GM23338 (cell line): ENCODE data around the gene CENPN. TPM values are rescaled to one million over a fixed set of nuclear protein-coding genes. Genes with fewer than 3 reads are reported as not detected.

Experiments
- ATAC-seq: fragments of 200-7000 bp; cut with Tn5 transposase; 3 replicates; pipeline ENCODE4 v1.9.1; 2020
- DNase-seq: peaks from one replicate; pipeline ENCODE4 v3.0.0-alpha.2; 2015; ENCODE audit warnings: low spot score
- H2AFZ ChIP-seq: fragments of 200-600 bp; sonication (generic); 2 replicates; pipeline ENCODE4 v1.8.0; 2016; ENCODE audit warnings: antibody characterized with exemption, mild to moderate bottlenecking, moderate library complexity
- H3F3A ChIP-seq: fragments of 200-600 bp; sonication (generic); replicated peaks from 2 replicates; pipeline ENCODE4 v1.8.0; 2017; ENCODE audit warnings: antibody characterized with exemption, mixed run types, low read depth
- H3K27ac ChIP-seq: fragments of 200-600 bp; sonication (generic); 2 replicates; pipeline ENCODE4 v1.6.1; 2016; ENCODE audit warnings: low read depth
- H3K27me3 ChIP-seq: fragments of 200-600 bp; sonication (generic); 2 replicates; pipeline ENCODE4 v1.8.0; 2016; ENCODE audit warnings: mild to moderate bottlenecking, mixed run types, moderate library complexity; ENCODE audit not compliant: insufficient read depth
- H3K36me3 ChIP-seq: fragments of 200-600 bp; sonication (generic); 2 replicates; pipeline ENCODE4 v1.8.0; 2016; ENCODE audit warnings: mild to moderate bottlenecking; ENCODE audit not compliant: insufficient read depth
- H3K4me1 ChIP-seq: fragments of 200-600 bp; sonication (generic); 2 replicates; pipeline ENCODE4 v1.8.0; 2016; ENCODE audit warnings: mild to moderate bottlenecking, moderate library complexity; ENCODE audit not compliant: insufficient read depth
- H3K4me2 ChIP-seq: fragments of 200-600 bp; sonication (generic); 2 replicates; pipeline ENCODE4 v1.7.1; 2017; ENCODE audit warnings: mixed run types
- H3K4me3 ChIP-seq: fragments of 200-600 bp; sonication (generic); 2 replicates; pipeline ENCODE4 v1.6.1; 2016; ENCODE audit warnings: mixed run types
- H3K79me2 ChIP-seq: fragments of 200-600 bp; sonication (generic); replicated peaks from 2 replicates; pipeline ENCODE4 v1.8.0; 2017; ENCODE audit warnings: mild to moderate bottlenecking; ENCODE audit not compliant: insufficient read depth
- H3K9me2 ChIP-seq: fragments of 200-600 bp; sonication (generic); 2 replicates; pipeline ENCODE4 v1.8.0; 2017; ENCODE audit not compliant: insufficient read depth
- H4K20me1 ChIP-seq: fragments of 200-600 bp; sonication (generic); replicated peaks from 2 replicates; pipeline ENCODE4 v1.8.0; 2017; ENCODE audit warnings: mild to moderate bottlenecking; ENCODE audit not compliant: insufficient read depth
- H3K27ac Mint-ChIP-seq: 2 replicates; pipeline ENCODE4 v1.8.0; 2020; ENCODE audit warnings: inconsistent platforms, mild to moderate bottlenecking, moderate library complexity, mixed read lengths
- H3K27me3 Mint-ChIP-seq: 3 replicates; pipeline ENCODE4 v1.8.0; 2022; ENCODE audit warnings: low read depth, mild to moderate bottlenecking, moderate library complexity, mixed read lengths, inconsistent platforms; ENCODE audit not compliant: insufficient read depth, poor library complexity
- H3K36me3 Mint-ChIP-seq: 3 replicates; pipeline ENCODE4 v1.8.0; 2021; ENCODE audit warnings: low read depth, mild to moderate bottlenecking, inconsistent platforms, moderate library complexity, mixed read lengths
- H3K4me1 Mint-ChIP-seq: 3 replicates; pipeline ENCODE4 v1.8.0; 2020; ENCODE audit warnings: mild to moderate bottlenecking, inconsistent platforms, mixed read lengths
- H3K4me3 Mint-ChIP-seq: 3 replicates; pipeline ENCODE4 v1.8.0; 2021; ENCODE audit warnings: moderate library complexity, mild to moderate bottlenecking, inconsistent platforms, mixed read lengths
- H3K9me3 Mint-ChIP-seq: 3 replicates; pipeline ENCODE4 v1.8.0; 2020; ENCODE audit warnings: moderate library complexity, mild to moderate bottlenecking, inconsistent platforms, mixed read lengths
- CREB1 ChIP-seq: fragments of 250-450 bp; sonication (Bioruptor Pico); IDR thresholded peaks from 2 replicates; pipeline ENCODE4 v1.5.0; 2020; ENCODE audit warnings: low read depth, mild to moderate bottlenecking, moderate library complexity
- NANOG ChIP-seq: IDR thresholded peaks from 2 replicates; pipeline ENCODE4 v1.6.1; 2016; ENCODE audit warnings: antibody characterized with exemption, borderline replicate concordance
- polyA plus RNA-seq: library from polyadenylated mRNA; unstranded; fragments of >200 nt; fragmentation: Nextera tagmentation; extraction: Ambion mirVana; gene quantifications from 2 replicates; pipeline ENCODE4 v1.2.1, GENCODE V29; 2016
- total RNA-seq: library from RNA; depleted of rRNA; stranded (reverse); fragments of >200 nt; shearing (Covaris generic); gene quantifications from 2 replicates; pipeline ENCODE4 v1.2.3, GENCODE V29; 2014
- TF ChIP-seq, protein P1 (sequence below): fragments of 250-450 bp; sonication (Bioruptor Pico); IDR thresholded peaks from 2 replicates; pipeline ENCODE4 v1.5.0; 2020; ENCODE audit warnings: mild to moderate bottlenecking, moderate library complexity
- TF ChIP-seq, protein P2 (sequence below): IDR thresholded peaks from 2 replicates; pipeline ENCODE4 v1.6.1; 2016; ENCODE audit warnings: antibody characterized with exemption
- TF ChIP-seq, protein P3 (sequence below), 2 experiments: fragments of 200-600 bp in 1 of 2; sonication (generic) in 1 of 2; conservative IDR thresholded peaks; 2 replicates each; pipeline versions ENCODE4 v1.5.1 to v1.6.1; 2016 to 2017; ENCODE audit warnings: antibody characterized with exemption in 2 of 2, low read depth in 2 of 2, mild to moderate bottlenecking in 2 of 2, moderate library complexity in 1 of 2

Gene CENPN
- total and polyA plus RNA-seq, 2 experiments from 2014 or later: 43.6 to 80.8 TPM

DNA sequence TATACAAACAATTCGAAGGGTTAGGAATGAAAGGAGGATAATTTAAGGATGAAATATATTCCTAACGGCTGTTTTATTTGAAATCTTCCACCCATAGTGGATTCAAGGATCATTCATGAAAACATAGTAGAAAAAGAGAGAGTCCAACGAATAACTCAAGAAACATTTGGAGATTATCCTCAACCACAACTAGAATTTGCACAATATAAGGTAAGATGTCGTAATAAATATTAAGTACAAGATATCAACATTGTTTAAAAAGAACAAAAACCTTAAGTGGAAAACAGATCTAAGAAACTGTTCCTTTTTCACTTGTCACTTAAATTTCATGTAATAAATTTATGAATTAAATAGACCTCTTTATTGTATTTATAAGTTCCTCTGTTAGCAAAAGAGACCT, 19.4 kb downstream of the CENPN start (continued):
- TF ChIP-seq, protein P1, sequence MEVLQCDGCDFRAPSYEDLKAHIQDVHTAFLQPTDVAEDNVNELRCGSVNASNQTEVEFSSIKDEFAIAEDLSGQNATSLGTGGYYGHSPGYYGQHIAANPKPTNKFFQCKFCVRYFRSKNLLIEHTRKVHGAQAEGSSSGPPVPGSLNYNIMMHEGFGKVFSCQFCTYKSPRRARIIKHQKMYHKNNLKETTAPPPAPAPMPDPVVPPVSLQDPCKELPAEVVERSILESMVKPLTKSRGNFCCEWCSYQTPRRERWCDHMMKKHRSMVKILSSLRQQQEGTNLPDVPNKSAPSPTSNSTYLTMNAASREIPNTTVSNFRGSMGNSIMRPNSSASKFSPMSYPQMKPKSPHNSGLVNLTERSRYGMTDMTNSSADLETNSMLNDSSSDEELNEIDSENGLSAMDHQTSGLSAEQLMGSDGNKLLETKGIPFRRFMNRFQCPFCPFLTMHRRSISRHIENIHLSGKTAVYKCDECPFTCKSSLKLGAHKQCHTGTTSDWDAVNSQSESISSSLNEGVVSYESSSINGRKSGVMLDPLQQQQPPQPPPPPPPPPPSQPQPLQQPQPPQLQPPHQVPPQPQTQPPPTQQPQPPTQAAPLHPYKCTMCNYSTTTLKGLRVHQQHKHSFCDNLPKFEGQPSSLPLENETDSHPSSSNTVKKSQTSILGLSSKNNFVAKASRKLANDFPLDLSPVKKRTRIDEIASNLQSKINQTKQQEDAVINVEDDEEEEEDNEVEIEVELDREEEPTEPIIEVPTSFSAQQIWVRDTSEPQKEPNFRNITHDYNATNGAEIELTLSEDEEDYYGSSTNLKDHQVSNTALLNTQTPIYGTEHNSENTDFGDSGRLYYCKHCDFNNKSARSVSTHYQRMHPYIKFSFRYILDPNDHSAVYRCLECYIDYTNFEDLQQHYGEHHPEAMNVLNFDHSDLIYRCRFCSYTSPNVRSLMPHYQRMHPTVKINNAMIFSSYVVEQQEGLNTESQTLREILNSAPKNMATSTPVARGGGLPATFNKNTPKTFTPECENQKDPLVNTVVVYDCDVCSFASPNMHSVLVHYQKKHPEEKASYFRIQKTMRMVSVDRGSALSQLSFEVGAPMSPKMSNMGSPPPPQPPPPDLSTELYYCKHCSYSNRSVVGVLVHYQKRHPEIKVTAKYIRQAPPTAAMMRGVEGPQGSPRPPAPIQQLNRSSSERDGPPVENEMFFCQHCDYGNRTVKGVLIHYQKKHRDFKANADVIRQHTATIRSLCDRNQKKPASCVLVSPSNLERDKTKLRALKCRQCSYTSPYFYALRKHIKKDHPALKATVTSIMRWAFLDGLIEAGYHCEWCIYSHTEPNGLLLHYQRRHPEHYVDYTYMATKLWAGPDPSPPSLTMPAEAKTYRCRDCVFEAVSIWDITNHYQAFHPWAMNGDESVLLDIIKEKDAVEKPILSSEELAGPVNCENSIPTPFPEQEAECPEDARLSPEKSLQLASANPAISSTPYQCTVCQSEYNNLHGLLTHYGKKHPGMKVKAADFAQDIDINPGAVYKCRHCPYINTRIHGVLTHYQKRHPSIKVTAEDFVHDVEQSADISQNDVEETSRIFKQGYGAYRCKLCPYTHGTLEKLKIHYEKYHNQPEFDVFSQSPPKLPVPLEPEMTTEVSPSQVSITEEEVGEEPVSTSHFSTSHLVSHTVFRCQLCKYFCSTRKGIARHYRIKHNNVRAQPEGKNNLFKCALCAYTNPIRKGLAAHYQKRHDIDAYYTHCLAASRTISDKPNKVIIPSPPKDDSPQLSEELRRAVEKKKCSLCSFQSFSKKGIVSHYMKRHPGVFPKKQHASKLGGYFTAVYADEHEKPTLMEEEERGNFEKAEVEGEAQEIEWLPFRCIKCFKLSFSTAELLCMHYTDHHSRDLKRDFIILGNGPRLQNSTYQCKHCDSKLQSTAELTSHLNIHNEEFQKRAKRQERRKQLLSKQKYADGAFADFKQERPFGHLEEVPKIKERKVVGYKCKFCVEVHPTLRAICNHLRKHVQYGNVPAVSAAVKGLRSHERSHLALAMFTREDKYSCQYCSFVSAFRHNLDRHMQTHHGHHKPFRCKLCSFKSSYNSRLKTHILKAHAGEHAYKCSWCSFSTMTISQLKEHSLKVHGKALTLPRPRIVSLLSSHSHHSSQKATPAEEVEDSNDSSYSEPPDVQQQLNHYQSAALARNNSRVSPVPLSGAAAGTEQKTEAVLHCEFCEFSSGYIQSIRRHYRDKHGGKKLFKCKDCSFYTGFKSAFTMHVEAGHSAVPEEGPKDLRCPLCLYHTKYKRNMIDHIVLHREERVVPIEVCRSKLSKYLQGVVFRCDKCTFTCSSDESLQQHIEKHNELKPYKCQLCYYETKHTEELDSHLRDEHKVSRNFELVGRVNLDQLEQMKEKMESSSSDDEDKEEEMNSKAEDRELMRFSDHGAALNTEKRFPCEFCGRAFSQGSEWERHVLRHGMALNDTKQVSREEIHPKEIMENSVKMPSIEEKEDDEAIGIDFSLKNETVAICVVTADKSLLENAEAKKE (CRISPR knock-in tag): no peak

DNA sequence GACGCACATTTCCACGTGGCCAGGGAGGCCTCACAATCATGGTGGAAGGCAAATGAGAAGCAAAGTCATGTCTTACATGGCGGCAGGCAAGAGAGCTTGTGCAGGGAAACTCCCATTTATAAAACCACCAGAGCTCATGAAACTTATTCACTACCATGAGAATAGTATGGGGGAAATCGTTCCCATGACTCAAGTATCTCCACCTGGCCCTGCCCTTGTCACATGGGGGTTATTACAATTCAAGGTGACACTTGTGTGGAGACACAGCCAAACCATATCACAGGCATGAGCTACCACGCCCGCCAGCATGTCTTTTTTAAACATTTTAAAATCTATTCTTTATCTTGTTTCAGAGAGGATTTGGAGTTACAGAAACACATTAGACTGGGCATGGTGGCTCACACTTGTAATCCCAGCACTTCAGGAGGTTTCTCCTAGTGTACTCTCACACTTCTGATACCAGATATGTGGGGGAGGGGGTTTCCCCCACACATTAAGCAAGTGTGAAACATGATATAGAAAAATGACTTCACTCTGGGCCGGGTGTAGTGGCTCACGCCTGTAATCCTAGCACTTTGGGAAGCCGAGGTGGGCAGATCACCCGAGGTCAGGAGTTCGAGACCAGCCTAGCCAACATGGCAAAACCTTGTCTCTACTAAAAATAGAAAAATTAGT, 23.1 kb downstream of the CENPN start:
- Histone ChIP-seq H2AFZ (no peak overlapping the region), H4K20me1 (no peaks in the 10 kb centered on the region), H3K4me3 (no peak overlapping the region), H3K4me1 (no peaks in the 10 kb centered on the region), H3K9me2 (no peaks in the 10 kb centered on the region), H3K4me2 (no peak overlapping the region), H3K27ac (no peak overlapping the region), H3K27me3 (no peaks in the 10 kb centered on the region), H3K36me3 (peaks cover 34% of the 10 kb centered on the region), H3K79me2 (no peaks in the 10 kb centered on the region), H3F3A (no peaks in the 10 kb centered on the region)
- Mint-ChIP-seq H3K27me3 (peaks cover 4% of the 10 kb centered on the region), H3K27ac (no peak overlapping the region), H3K4me3 (no peak overlapping the region), H3K36me3 (peaks cover 47% of the 10 kb centered on the region), H3K9me3 (peaks cover 8% of the 10 kb centered on the region; the same call in 2 of the 3 replicates), H3K4me1 (no peaks in the 10 kb centered on the region)
- no peak for DNase-seq
- no peak for ATAC-seq
- TF ChIP-seq, protein P1 (CRISPR knock-in tag): no peak
- TF ChIP-seq, protein P2, sequence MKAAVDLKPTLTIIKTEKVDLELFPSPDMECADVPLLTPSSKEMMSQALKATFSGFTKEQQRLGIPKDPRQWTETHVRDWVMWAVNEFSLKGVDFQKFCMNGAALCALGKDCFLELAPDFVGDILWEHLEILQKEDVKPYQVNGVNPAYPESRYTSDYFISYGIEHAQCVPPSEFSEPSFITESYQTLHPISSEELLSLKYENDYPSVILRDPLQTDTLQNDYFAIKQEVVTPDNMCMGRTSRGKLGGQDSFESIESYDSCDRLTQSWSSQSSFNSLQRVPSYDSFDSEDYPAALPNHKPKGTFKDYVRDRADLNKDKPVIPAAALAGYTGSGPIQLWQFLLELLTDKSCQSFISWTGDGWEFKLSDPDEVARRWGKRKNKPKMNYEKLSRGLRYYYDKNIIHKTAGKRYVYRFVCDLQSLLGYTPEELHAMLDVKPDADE: no peak
- TF ChIP-seq, protein P3, sequence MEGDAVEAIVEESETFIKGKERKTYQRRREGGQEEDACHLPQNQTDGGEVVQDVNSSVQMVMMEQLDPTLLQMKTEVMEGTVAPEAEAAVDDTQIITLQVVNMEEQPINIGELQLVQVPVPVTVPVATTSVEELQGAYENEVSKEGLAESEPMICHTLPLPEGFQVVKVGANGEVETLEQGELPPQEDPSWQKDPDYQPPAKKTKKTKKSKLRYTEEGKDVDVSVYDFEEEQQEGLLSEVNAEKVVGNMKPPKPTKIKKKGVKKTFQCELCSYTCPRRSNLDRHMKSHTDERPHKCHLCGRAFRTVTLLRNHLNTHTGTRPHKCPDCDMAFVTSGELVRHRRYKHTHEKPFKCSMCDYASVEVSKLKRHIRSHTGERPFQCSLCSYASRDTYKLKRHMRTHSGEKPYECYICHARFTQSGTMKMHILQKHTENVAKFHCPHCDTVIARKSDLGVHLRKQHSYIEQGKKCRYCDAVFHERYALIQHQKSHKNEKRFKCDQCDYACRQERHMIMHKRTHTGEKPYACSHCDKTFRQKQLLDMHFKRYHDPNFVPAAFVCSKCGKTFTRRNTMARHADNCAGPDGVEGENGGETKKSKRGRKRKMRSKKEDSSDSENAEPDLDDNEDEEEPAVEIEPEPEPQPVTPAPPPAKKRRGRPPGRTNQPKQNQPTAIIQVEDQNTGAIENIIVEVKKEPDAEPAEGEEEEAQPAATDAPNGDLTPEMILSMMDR (conservative IDR thresholded peaks at IDR 0.05; ENCODE audit: low read depth in 2 of 2): no peak
- no peak for TF ChIP-seq CREB1 (CRISPR knock-in tag)
- no peak for TF ChIP-seq NANOG
